ENCODE data around the gene TPMT. TPM values are rescaled to one million over a fixed set of nuclear protein-coding genes. Genes with fewer than 3 reads are reported as not detected.

TPMT gene
- total and polyA plus RNA-seq, 2 of the 13 experiments (the other 11 are each of a cell fraction or from before 2014, with no cell fraction given): 11.1 to 22.8 TPM

DNA sequence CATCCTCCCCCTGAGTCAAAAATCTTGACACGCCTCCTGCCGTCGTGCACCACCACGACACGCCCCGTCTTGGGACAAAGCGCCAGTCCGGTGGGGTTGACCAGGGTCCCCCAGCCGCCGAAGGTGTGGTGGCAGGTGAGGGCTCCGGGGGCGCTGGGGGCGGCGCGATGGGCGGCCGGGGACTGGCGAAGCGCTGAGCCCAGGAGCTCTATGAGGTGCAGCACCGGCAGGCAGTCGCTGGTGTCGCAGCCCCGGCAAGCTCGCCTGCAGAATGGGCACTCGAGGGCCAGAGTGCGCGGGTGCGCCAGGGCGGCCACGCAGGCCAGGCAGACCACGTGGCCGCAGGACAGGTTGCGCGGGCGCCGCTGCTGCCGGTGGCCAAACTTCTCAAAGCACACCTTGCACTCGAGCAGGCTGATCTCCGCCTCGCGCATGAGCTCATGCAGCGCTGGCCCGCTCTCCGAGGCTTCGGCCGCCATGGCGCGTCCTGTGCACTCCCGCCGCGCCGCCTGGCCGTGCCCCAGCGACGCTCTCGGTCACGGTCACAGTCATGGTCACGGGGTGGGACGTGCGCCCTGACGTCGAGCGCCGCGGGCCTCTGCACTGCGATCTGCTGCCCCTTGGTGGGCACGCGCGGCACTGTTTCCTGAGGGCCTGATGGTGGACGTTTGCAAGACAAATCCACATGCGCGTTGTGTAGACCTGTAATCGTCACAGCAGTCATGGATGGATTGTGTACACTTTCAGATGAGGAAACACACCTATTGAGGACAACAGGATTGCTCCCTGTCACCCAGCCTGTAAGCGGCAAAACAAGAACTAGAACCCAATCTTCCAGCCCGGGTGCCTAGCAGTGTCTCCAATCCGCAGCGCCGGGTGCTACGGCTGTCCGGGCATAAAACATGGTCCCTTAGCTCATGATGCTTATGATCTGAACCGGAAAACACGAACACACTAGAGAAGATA is 32.5 kb downstream of the TPMT start, which contains the start of gene NHLRC1 (continued):
- TF ChIP-seq, protein P1, sequence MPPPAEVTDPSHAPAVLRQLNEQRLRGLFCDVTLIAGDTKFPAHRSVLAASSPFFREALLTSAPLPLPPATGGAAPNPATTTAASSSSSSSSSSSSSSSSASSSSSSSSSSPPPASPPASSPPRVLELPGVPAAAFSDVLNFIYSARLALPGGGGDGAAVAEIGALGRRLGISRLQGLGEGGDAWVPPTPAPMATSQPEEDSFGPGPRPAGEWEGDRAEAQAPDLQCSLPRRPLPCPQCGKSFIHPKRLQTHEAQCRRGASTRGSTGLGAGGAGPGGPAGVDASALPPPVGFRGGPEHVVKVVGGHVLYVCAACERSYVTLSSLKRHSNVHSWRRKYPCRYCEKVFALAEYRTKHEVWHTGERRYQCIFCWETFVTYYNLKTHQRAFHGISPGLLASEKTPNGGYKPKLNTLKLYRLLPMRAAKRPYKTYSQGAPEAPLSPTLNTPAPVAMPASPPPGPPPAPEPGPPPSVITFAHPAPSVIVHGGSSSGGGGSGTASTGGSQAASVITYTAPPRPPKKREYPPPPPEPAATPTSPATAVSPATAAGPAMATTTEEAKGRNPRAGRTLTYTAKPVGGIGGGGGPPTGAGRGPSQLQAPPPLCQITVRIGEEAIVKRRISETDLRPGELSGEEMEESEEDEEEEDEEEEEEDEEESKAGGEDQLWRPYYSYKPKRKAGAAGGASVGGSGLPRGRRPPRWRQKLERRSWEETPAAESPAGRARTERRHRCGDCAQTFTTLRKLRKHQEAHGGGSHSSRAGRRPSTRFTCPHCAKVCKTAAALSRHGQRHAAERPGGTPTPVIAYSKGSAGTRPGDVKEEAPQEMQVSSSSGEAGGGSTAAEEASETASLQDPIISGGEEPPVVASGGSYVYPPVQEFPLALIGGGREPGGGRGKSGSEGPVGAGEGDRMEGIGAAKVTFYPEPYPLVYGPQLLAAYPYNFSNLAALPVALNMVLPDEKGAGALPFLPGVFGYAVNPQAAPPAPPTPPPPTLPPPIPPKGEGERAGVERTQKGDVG (CRISPR knock-in tag; IDR thresholded peaks at IDR 0.05; ENCODE audit: borderline replicate concordance): peak; percentile 84; the same call in 1 of the 2 replicates
- TF ChIP-seq, protein P2, sequence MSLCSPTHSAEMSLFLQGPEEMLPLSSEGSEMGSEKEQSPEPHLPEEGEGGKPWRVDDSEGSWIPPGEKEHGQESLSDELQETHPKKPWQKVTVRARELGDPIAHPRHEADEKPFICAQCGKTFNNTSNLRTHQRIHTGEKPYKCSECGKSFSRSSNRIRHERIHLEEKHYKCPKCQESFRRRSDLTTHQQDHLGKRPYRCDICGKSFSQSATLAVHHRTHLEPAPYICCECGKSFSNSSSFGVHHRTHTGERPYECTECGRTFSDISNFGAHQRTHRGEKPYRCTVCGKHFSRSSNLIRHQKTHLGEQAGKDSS (CRISPR knock-in tag; IDR thresholded peaks at IDR 0.05; ENCODE audit: borderline replicate concordance, low read depth): peak; percentile 99
- TF ChIP-seq MEIS2 (CRISPR knock-in tag; IDR thresholded peaks at IDR 0.05): peak; percentile 95; the same call in 1 of the 2 replicates
- peak; percentile 83 for TF ChIP-seq ZNF335 (CRISPR knock-in tag; IDR thresholded peaks at IDR 0.05)
- TF ChIP-seq, protein P3, sequence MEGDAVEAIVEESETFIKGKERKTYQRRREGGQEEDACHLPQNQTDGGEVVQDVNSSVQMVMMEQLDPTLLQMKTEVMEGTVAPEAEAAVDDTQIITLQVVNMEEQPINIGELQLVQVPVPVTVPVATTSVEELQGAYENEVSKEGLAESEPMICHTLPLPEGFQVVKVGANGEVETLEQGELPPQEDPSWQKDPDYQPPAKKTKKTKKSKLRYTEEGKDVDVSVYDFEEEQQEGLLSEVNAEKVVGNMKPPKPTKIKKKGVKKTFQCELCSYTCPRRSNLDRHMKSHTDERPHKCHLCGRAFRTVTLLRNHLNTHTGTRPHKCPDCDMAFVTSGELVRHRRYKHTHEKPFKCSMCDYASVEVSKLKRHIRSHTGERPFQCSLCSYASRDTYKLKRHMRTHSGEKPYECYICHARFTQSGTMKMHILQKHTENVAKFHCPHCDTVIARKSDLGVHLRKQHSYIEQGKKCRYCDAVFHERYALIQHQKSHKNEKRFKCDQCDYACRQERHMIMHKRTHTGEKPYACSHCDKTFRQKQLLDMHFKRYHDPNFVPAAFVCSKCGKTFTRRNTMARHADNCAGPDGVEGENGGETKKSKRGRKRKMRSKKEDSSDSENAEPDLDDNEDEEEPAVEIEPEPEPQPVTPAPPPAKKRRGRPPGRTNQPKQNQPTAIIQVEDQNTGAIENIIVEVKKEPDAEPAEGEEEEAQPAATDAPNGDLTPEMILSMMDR (CRISPR knock-in tag; IDR thresholded peaks at IDR 0.05): peak; percentile 100
- peak; percentile 87 for TF ChIP-seq ZNF570 (CRISPR knock-in tag; IDR thresholded peaks at IDR 0.05; ENCODE audit: borderline replicate concordance)
- TF ChIP-seq MTF2 (CRISPR knock-in tag; IDR thresholded peaks at IDR 0.05; ENCODE audit: borderline replicate concordance): no peak; the same call in 1 of the 2 replicates
- peak; percentile 56; the same call in 1 of the 2 replicates for TF ChIP-seq TAF1 (CRISPR knock-in tag; IDR thresholded peaks at IDR 0.05)
- peak; percentile 43 for TF ChIP-seq ASH2L (IDR thresholded peaks at IDR 0.05; ENCODE audit: insufficient read length, low read depth, low read length)
- TF ChIP-seq, protein P4, sequence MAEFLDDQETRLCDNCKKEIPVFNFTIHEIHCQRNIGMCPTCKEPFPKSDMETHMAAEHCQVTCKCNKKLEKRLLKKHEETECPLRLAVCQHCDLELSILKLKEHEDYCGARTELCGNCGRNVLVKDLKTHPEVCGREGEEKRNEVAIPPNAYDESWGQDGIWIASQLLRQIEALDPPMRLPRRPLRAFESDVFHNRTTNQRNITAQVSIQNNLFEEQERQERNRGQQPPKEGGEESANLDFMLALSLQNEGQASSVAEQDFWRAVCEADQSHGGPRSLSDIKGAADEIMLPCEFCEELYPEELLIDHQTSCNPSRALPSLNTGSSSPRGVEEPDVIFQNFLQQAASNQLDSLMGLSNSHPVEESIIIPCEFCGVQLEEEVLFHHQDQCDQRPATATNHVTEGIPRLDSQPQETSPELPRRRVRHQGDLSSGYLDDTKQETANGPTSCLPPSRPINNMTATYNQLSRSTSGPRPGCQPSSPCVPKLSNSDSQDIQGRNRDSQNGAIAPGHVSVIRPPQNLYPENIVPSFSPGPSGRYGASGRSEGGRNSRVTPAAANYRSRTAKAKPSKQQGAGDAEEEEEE (CRISPR knock-in tag; IDR thresholded peaks at IDR 0.05; ENCODE audit: borderline replicate concordance): peak; percentile 82; the same call in 1 of the 2 replicates
- TF ChIP-seq, protein P5, sequence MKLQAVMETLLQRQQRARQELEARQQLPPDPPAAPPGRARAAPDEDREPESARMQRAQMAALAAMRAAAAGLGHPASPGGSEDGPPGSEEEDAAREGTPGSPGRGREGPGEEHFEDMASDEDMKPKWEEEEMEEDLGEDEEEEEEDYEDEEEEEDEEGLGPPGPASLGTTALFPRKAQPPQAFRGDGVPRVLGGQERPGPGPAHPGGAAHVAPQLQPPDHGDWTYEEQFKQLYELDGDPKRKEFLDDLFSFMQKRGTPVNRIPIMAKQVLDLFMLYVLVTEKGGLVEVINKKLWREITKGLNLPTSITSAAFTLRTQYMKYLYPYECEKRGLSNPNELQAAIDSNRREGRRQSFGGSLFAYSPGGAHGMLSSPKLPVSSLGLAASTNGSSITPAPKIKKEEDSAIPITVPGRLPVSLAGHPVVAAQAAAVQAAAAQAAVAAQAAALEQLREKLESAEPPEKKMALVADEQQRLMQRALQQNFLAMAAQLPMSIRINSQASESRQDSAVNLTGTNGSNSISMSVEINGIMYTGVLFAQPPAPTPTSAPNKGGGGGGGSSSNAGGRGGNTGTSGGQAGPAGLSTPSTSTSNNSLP (IDR thresholded peaks at IDR 0.05; ENCODE audit: low read depth, low read length): peak; percentile 43; the same call in 1 of the 2 replicates
- TF ChIP-seq ZNF781 (CRISPR knock-in tag; IDR thresholded peaks at IDR 0.05; ENCODE audit: borderline replicate concordance, not compliant biosample characterization): peak; percentile 96
- peak; percentile 95 for TF ChIP-seq XRCC5 (optimal IDR thresholded peaks at IDR 0.05; ENCODE audit: low read length)
- peak; percentile 84 for TF ChIP-seq ZFX (CRISPR knock-in tag; IDR thresholded peaks at IDR 0.05; ENCODE audit: low read depth)
- TF ChIP-seq ZFAT (CRISPR knock-in tag; conservative IDR thresholded peaks at IDR 0.05): no peak
- peak; percentile 84 for TF ChIP-seq PPARG (CRISPR knock-in tag; conservative IDR thresholded peaks at IDR 0.05)
- no peak for TF ChIP-seq ZNF572 (CRISPR knock-in tag; IDR thresholded peaks at IDR 0.05)

All from HepG2 (cell line).